ENCODE data around the gene RASA3. TPM values are rescaled to one million over a fixed set of nuclear protein-coding genes. Genes with fewer than 3 reads are reported as not detected.

Gene RASA3
- total RNA-seq, 5 donors from 2014 or later (not counting 1 experiment from before 2014, with no cell fraction given) = 223 to 267 (median 238) TPM

DNA sequence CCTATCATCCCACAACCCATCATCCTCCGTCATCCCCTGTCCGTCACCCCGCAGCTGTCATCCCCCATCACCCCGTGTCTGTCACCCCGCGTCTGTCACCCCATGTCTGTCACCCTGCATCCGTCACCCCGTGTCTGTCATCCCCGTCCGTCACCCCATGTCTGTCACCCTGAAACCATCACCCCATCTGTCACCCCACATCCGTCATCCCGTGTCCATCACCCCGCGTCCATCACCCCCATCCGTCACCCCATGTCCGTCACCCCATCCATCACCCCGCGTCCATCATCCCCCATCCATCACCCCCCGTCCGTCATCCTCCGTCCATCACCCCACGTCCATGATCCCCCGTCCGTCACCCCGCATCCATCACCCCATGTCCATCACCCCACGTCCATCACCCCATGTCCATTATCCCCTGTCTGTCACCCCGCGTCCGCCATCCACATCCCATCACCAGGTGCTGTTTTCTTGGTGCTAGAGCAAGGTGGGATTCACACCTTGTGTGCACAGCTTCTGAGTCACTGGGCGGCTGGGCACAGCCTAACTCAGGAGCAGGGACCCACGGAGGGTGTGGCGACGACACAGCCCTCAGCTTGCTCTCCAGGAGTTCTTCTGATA, 24.2 kb downstream of the RASA3 start:
- H3K36me3 Mint-ChIP-seq = peaks cover 24% of the 10 kb centered on the region
- Histone ChIP-seq H3K27ac (ENCODE audit: low read length) (peak overlapping the region; percentile 77), H3K4me3 (ENCODE audit: control insufficient read depth in 1 of 2, extremely low read depth in 1 of 2, low read length in 1 of 2) (no peak overlapping the region), H3K27me3 (replicated peaks in 1 of 2; ENCODE audit: control insufficient read depth in 2 of 2, extremely low read depth in 1 of 2, insufficient read depth in 2 of 2, low read length in 1 of 2) (no peaks in the 10 kb centered on the region), H3K4me1 (ENCODE audit: control insufficient read depth in 1 of 2, extremely low read depth in 1 of 2, insufficient read depth in 2 of 2, low read length in 2 of 2) (peaks cover 24 to 91% of the 10 kb centered on the region in 2 experiments), H3K9me3 (no peaks in the 10 kb centered on the region), H3K36me3 (ENCODE audit: control insufficient read depth in 2 of 2, extremely low read depth in 1 of 2, insufficient read depth in 1 of 2, low read length in 1 of 2) (peaks cover 7 to 56% of the 10 kb centered on the region in 2 donors)
- 75% methylated on average over 18 of the region's 33 CpGs for WGBS (ENCODE audit: insufficient coverage)
- H3K9me3 Mint-ChIP-seq = no peaks in the 10 kb centered on the region
- H3K4me1 Mint-ChIP-seq = peaks cover 75 to 81% (median 78%) of the 10 kb centered on the region in 3 donors
- DNase-seq (peak in 2 of 35 experiments; percentile 31 to 50), ATAC-seq (replicated peaks in 1 of 4) (no peak)
- ChIA-PET POLR2A (no interaction called here), CTCF (no interaction called here)
- peak overlapping the region; percentile 49 to 90 (median 62) for H3K4me3 Mint-ChIP-seq
- no peaks in the 10 kb centered on the region for H3K27me3 Mint-ChIP-seq
- H3K27ac Mint-ChIP-seq = peak overlapping the region; percentile 87 to 94

DNA sequence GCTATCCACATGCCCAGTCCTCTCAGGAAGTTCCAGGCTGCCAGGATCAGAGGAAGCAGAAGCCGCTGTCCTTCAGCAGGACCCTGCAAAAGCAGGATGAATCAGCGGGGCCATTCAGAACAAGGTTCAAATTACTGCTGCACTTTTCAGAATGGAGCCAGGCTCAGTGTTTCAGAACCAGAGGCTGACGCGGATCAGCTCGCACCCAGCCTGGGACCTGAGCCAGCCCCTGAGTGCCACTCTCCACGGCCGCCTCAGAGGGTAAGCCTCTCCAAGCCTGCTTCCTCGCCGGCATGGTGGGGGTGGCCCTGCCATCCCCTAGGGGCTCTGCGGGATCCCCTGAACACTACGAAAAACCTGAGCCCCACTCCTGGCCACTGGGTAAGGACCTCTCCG, 24.7 kb downstream of the RASA3 start:
- H3K4me3 Mint-ChIP-seq = peak overlapping the region in 2 of 3 donors; percentile 32 to 90

DNA sequence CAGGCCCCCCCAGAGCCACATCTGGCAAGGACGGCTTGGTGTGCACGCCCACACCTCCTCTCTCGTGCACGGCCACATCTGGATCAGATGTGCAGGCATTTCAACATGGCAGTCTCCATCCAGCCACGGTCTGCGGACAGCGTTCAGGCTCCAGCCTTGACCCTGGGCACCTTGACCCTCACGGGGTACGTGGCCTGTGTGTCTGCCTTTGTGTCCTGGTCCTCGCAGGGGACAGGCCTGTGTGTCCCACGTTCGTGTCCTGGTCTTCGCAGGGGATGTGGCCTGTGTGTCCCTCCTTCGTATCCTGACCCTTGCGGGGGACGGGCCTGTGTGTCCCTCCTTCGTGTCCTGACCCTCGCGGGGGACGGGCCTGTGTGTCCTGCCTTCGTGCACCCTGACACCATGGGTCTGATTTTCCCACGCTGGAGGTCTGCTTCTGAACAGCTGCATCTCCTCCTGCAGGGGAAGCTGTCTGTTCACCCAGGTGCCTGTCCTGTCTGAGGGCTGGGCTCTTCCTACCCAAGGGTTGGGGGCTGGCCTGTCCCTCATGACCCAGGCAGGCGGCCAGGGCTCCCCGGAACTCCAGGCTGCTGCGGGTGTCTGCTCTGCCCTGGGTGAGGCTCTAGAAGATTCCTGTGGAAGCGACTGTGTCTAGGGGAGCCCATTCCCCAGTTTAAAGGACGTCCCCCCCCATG, 25.3 kb downstream of the RASA3 start:
- peak in 1 of 35 experiments; percentile 2 for DNase-seq
- peak overlapping the region; percentile 52 to 75 for H3K27ac Mint-ChIP-seq
- H3K4me1 Mint-ChIP-seq = peaks cover 73 to 79% (median 76%) of the 10 kb centered on the region in 3 donors

More for the DNA sequence above, 24.7 kb downstream of the RASA3 start:
- peaks cover 21% of the 10 kb centered on the region for H3K36me3 Mint-ChIP-seq
- H3K36me3 ChIP-seq (ENCODE audit: control insufficient read depth in 2 of 2, extremely low read depth in 1 of 2, insufficient read depth in 1 of 2, low read length in 1 of 2) = peaks cover 9 to 55% of the 10 kb centered on the region in 2 donors
- ATAC-seq (replicated peaks in 1 of 4) = no peak
- H3K27me3 Mint-ChIP-seq = no peaks in the 10 kb centered on the region
- no peaks in the 10 kb centered on the region for H3K27me3 ChIP-seq (replicated peaks in 1 of 2; ENCODE audit: control insufficient read depth in 2 of 2, extremely low read depth in 1 of 2, insufficient read depth in 2 of 2, low read length in 1 of 2)
- CTCF ChIA-PET = no interaction called here
- peaks cover 20 to 91% of the 10 kb centered on the region in 2 experiments for H3K4me1 ChIP-seq (ENCODE audit: control insufficient read depth in 1 of 2, extremely low read depth in 1 of 2, insufficient read depth in 2 of 2, low read length in 2 of 2)
- H3K27ac Mint-ChIP-seq = peak overlapping the region; percentile 48 to 87
- no peaks in the 10 kb centered on the region for H3K9me3 Mint-ChIP-seq
- H3K4me3 ChIP-seq (ENCODE audit: control insufficient read depth in 1 of 2, extremely low read depth in 1 of 2, low read length in 1 of 2) = no peak overlapping the region
- peaks cover 70 to 81% (median 77%) of the 10 kb centered on the region in 3 donors for H3K4me1 Mint-ChIP-seq
- peak in 1 of 35 experiments; percentile 3 for DNase-seq
- 96% methylated on average over 7 of the region's 12 CpGs for WGBS (ENCODE audit: insufficient coverage)
- POLR2A ChIA-PET = no interaction called here
- H3K27ac ChIP-seq (ENCODE audit: low read length) = peak overlapping the region; percentile 77
- no peaks in the 10 kb centered on the region for H3K9me3 ChIP-seq

DNA sequence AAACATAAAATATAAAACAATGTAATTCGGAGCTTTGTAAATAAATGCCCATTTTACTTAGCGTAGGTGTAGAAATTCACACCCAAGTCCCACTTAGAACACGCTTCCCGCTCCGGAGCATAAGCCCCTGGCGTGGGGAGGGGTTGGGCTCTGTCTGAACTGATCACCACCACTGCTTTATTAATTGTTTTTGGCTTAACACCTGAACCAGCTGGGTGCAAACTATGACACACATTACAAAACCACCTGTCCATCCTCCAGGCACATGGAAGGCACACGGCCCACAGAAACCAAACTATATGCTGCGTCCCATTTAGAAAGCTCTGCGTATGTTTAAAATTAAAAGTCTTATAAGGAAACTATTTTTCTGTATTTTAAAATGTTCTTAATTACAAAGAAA, 25.9 kb downstream of the RASA3 start:
- H3K9me3 Mint-ChIP-seq = no peaks in the 10 kb centered on the region

More for the DNA sequence above, 25.3 kb downstream of the RASA3 start:
- Histone ChIP-seq H3K36me3 (ENCODE audit: control insufficient read depth in 2 of 2, extremely low read depth in 1 of 2, insufficient read depth in 1 of 2, low read length in 1 of 2) (peaks cover 8 to 52% of the 10 kb centered on the region in 2 donors), H3K27me3 (replicated peaks in 1 of 2; ENCODE audit: control insufficient read depth in 2 of 2, extremely low read depth in 1 of 2, insufficient read depth in 2 of 2, low read length in 1 of 2) (no peaks in the 10 kb centered on the region), H3K4me1 (ENCODE audit: control insufficient read depth in 1 of 2, extremely low read depth in 1 of 2, insufficient read depth in 2 of 2, low read length in 2 of 2) (peaks cover 20 to 91% of the 10 kb centered on the region in 2 experiments), H3K4me3 (ENCODE audit: control insufficient read depth in 1 of 2, extremely low read depth in 1 of 2, low read length in 1 of 2) (no peak overlapping the region), H3K9me3 (no peaks in the 10 kb centered on the region), H3K27ac (ENCODE audit: low read length) (peak overlapping the region; percentile 77)
- Mint-ChIP-seq H3K36me3 (peaks cover 21% of the 10 kb centered on the region), H3K9me3 (no peaks in the 10 kb centered on the region), H3K4me3 (peak overlapping the region in 1 of 3 donors; percentile 90), H3K27me3 (no peaks in the 10 kb centered on the region)
- ChIA-PET POLR2A (interaction anchor here in 1 of 2 donors (0.7 kb wide), 1 partner anchor 129 kb away, joined by 3 read pairs; no protein-coding TSS in a partner anchor), CTCF (no interaction called here)
- WGBS (ENCODE audit: insufficient coverage) = 93% methylated on average over 26 of the region's 27 CpGs
- no peak for ATAC-seq (replicated peaks in 1 of 4)

DNA sequence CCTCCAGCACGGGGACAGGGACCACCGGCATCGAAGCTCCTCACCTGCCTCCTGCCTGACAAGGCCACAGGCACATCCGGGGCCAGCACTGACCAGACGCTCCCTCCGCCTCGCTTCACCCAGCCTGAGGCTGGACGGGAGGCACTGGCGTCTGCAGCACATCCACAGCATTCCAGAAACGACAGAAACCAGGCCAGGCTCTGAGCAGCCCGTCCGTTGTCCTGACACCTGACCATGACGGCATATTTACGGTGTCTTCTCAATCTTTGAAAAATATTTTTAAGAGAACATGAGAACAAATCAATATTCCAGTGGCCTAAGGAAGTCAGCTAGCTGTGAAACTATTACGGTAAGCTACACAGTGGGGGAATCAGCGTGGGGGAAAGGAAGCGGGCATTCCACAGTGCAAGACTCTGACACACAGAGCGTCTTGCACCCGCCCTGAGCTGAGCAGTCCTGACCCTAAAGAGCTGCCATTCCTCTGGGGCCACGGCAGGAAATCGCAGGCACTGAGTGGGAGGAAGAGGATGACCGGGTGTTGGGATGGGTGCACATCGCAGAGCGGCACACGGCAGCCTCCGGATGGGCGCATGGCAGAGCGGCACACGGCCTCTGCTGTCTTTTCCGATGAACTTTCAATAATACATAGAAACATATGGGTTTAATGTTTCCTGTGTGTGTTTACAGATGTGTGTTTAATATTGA, 26.8 kb downstream of the RASA3 start:
- 90% methylated on average over 19 of the region's 30 CpGs for WGBS (ENCODE audit: insufficient coverage)
- Mint-ChIP-seq H3K27ac (peak overlapping the region; percentile 61 to 86), H3K36me3 (peaks cover 21% of the 10 kb centered on the region)

More for the DNA sequence above, 25.9 kb downstream of the RASA3 start:
- H3K27ac Mint-ChIP-seq = peak overlapping the region in 1 of 2 donors; percentile 75
- Histone ChIP-seq H3K9me3 (no peaks in the 10 kb centered on the region), H3K4me3 (ENCODE audit: control insufficient read depth in 1 of 2, extremely low read depth in 1 of 2, low read length in 1 of 2) (no peak overlapping the region), H3K27ac (ENCODE audit: low read length) (no peak overlapping the region), H3K27me3 (replicated peaks in 1 of 2; ENCODE audit: control insufficient read depth in 2 of 2, extremely low read depth in 1 of 2, insufficient read depth in 2 of 2, low read length in 1 of 2) (no peaks in the 10 kb centered on the region), H3K4me1 (ENCODE audit: control insufficient read depth in 1 of 2, extremely low read depth in 1 of 2, insufficient read depth in 2 of 2, low read length in 2 of 2) (peaks cover 17 to 91% of the 10 kb centered on the region in 2 experiments), H3K36me3 (ENCODE audit: control insufficient read depth in 2 of 2, extremely low read depth in 1 of 2, insufficient read depth in 1 of 2, low read length in 1 of 2) (peaks cover 10 to 55% of the 10 kb centered on the region in 2 donors)
- WGBS (ENCODE audit: insufficient coverage) = no CpG with 5 or more reads among the region's 9 CpGs
- CTCF ChIA-PET = no interaction called here
- peaks cover 21% of the 10 kb centered on the region for H3K36me3 Mint-ChIP-seq
- peaks cover 72 to 79% (median 76%) of the 10 kb centered on the region in 3 donors for H3K4me1 Mint-ChIP-seq
- POLR2A ChIA-PET = interaction anchor here in 1 of 2 donors (0.7 kb wide), 1 partner anchor 130 kb away, joined by 3 read pairs; no protein-coding TSS in a partner anchor
- ATAC-seq (replicated peaks in 1 of 4) (no peak), DNase-seq (no peak)
- no peaks in the 10 kb centered on the region for H3K27me3 Mint-ChIP-seq
- H3K4me3 Mint-ChIP-seq = peak overlapping the region in 1 of 3 donors; percentile 90

More for the DNA sequence above, 26.8 kb downstream of the RASA3 start:
- Histone ChIP-seq H3K4me1 (ENCODE audit: control insufficient read depth in 1 of 2, extremely low read depth in 1 of 2, insufficient read depth in 2 of 2, low read length in 2 of 2) (peaks cover 16 to 93% of the 10 kb centered on the region in 2 experiments), H3K36me3 (ENCODE audit: control insufficient read depth in 2 of 2, extremely low read depth in 1 of 2, insufficient read depth in 1 of 2, low read length in 1 of 2) (peaks cover 12 to 63% of the 10 kb centered on the region in 2 donors), H3K27ac (ENCODE audit: low read length) (peak overlapping the region; percentile 44), H3K9me3 (no peaks in the 10 kb centered on the region), H3K27me3 (replicated peaks in 1 of 2; ENCODE audit: control insufficient read depth in 2 of 2, extremely low read depth in 1 of 2, insufficient read depth in 2 of 2, low read length in 1 of 2) (no peaks in the 10 kb centered on the region), H3K4me3 (ENCODE audit: control insufficient read depth in 1 of 2, extremely low read depth in 1 of 2, low read length in 1 of 2) (peak overlapping the region in 1 of 2 donors; percentile 11)
- H3K27me3 Mint-ChIP-seq = no peaks in the 10 kb centered on the region
- DNase-seq = no peak
- ChIA-PET POLR2A (interaction anchor here in 1 of 2 donors (1.2 kb wide), 1 partner anchor 90 kb away, joined by 6 read pairs; no protein-coding TSS in a partner anchor), CTCF (no interaction called here)
- H3K4me1 Mint-ChIP-seq = peaks cover 77 to 85% (median 80%) of the 10 kb centered on the region in 3 donors
- no peak for ATAC-seq (replicated peaks in 1 of 4)
- no peaks in the 10 kb centered on the region for H3K9me3 Mint-ChIP-seq
- peak overlapping the region; percentile 11 to 90 (median 47) for H3K4me3 Mint-ChIP-seq
